Jurkat, Clone E6-1 (cell line): ENCODE data around the gene ARSB.

Experiments
- DNase-seq: peaks from one replicate; pipeline ENCODE4 v3.0.0-alpha.2; 2011; ENCODE audit warnings: low read depth, low spot score
- H3K4me3 ChIP-seq: 2 replicates; pipeline ENCODE4 v1.5.1; 2011; ENCODE audit warnings: mild to moderate bottlenecking, low read length, control low read depth, moderate library complexity

ARSB gene

GRCh38 chr5:78816143-78816765, 168.9 kb downstream of the ARSB start:
- no peak for DNase-seq

GRCh38 chr5:78813906-78814530, 171.1 kb downstream of the ARSB start:
- no peak for DNase-seq
- no peak overlapping the region for H3K4me3 ChIP-seq

More at GRCh38 chr5:78816143-78816765, 168.9 kb downstream of the ARSB start:
- H3K4me3 ChIP-seq: no peak overlapping the region

GRCh38 chr5:78813286-78813685, 171.8 kb downstream of the ARSB start:
- H3K4me3 ChIP-seq: no peak overlapping the region
- no peak for DNase-seq

- DNase-seq: no peak
- no peak overlapping the region for H3K4me3 ChIP-seq
Observed at GRCh38 chr5:78811866-78812265, 173.2 kb downstream of the ARSB start.

DNA sequence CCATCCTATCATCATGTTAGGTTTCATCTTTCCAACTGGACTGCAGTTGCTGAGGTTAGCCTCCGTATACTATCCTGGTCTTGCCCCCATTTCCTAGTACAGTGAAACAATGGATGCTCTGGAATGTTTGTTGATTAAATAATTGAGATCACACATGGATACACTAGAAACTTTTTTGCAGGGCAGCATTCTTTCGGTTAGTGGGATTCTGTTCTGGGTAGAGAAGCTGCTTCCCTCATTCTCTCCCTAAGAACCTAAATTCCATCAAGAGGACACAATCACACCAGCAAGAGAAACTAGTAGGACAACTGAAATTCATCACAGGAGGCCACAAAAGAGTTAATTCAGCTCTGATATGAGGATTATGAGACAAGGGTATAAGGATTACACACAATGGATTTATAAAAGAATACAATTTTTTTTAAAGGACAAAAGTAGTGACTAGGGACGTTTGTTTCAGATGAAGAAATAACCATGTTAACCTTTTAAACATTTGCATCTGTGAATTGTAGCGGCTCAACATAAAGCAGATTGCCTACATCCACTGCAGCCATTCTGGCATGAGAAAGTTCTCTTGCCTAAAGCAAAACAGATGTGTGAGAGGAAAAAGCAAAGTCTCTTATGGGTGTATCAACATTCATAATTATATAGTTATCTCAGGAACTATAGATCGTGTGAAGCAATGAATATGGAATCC, 173.8 kb downstream of the ARSB start:
- DNase-seq: no peak
- H3K4me3 ChIP-seq: no peak overlapping the region

DNA sequence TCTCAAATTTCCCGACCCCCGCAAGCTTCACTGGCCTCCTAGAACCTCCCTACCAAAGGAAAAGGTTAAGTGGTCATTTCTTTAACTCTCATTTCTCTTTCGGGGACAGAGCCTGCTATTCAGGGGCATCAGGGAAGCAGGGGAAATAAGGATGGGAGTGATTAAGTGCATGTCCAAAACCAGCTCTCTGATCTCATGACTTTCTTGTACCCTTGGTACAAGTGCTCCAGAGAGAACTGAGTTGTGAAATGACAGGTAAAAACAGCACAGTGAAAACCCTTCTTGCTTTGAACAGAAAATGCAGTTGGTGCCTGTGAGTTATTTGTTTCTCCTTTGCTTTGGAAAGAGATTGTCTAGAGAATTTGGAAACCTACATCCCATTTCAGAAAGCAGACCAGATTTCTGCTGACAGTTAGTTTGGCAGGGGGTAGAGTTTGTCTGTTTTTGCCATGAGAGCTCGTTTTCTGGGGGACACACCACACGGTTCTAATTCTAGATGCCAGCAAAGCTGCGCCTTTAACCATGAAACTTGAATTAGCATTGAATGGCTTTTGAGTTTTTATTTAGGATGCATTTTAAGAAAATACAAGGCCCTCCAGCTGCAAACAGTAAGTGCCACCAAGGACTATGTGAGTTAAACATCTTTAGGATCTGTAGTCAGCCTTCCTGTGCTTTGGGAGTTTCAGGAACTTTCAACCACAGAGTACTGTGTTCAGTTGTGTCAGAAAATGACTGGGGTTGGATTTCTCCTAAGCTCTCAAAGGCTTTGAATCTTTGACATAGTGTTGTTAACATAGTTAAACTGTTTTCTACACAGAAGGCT, 174.8 kb downstream of the ARSB start:
- H3K4me3 ChIP-seq: no peak overlapping the region
- DNase-seq: no peak

- H3K4me3 ChIP-seq: no peak overlapping the region
- DNase-seq: no peak
Observed at GRCh38 chr5:78809444-78809843, 175.7 kb downstream of the ARSB start.

GRCh38 chr5:78808818-78809217, 176.3 kb downstream of the ARSB start:
- no peak for DNase-seq

GRCh38 chr5:78808380-78808779, 176.7 kb downstream of the ARSB start:
- H3K4me3 ChIP-seq: no peak overlapping the region
- DNase-seq: no peak

More at GRCh38 chr5:78808818-78809217, 176.3 kb downstream of the ARSB start:
- no peak overlapping the region for H3K4me3 ChIP-seq

GRCh38 chr5:78806544-78806943, 178.6 kb downstream of the ARSB start:
- no peak for DNase-seq
- no peak overlapping the region for H3K4me3 ChIP-seq

GRCh38 chr5:78805474-78806124, 179.5 kb downstream of the ARSB start:
- no peak overlapping the region for H3K4me3 ChIP-seq
- DNase-seq: no peak

GRCh38 chr5:78804995-78805394, 180.1 kb downstream of the ARSB start:
- no peak overlapping the region for H3K4me3 ChIP-seq
- no peak for DNase-seq

- no peak overlapping the region for H3K4me3 ChIP-seq
- no peak for DNase-seq
Observed at GRCh38 chr5:78803941-78804340, 181.2 kb downstream of the ARSB start.

GRCh38 chr5:78803353-78803752, 181.8 kb downstream of the ARSB start:
- no peak for DNase-seq
- H3K4me3 ChIP-seq: no peak overlapping the region

- DNase-seq: no peak
- H3K4me3 ChIP-seq: no peak overlapping the region
Observed at GRCh38 chr5:78801413-78801812, 183.7 kb downstream of the ARSB start.

DNA sequence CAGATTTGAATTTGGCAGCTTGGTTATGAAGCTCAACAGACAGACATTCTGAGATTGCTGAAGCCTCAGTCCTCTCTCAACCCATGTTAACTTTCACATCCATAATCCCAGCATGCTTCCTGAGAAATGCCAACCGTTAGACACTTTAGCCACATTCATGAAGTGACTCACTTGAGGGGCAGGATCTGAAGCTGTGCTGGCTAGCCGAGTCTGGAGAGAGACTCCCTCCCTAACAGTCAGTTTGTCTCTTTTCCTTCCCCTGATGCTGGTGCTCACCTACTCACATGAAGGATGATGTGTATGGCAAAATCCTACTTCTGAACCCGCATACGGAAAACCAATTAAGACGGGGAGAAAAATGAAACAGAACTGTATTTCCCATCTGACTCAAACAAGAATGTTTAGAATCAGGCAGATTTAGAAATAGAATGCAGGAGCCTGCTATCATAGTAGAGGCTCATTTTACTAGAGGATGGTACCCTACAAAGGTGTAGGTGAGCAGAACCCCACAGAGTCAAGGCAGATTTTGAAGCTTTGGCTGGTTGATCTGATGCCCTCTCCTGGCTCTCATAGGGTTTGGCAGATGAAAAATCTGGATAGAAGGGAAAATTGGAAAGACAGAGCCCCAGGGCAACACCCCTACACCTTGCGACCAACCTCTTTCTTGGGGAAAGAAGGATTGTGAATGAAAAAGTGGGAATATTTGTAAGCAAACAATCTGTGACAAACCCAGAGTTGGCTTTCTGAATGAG, 185.7 kb downstream of the ARSB start:
- DNase-seq: no peak
- no peak overlapping the region for H3K4me3 ChIP-seq

- no peak for DNase-seq
Observed at GRCh38 chr5:78798673-78799029, 186.5 kb downstream of the ARSB start.

DNA sequence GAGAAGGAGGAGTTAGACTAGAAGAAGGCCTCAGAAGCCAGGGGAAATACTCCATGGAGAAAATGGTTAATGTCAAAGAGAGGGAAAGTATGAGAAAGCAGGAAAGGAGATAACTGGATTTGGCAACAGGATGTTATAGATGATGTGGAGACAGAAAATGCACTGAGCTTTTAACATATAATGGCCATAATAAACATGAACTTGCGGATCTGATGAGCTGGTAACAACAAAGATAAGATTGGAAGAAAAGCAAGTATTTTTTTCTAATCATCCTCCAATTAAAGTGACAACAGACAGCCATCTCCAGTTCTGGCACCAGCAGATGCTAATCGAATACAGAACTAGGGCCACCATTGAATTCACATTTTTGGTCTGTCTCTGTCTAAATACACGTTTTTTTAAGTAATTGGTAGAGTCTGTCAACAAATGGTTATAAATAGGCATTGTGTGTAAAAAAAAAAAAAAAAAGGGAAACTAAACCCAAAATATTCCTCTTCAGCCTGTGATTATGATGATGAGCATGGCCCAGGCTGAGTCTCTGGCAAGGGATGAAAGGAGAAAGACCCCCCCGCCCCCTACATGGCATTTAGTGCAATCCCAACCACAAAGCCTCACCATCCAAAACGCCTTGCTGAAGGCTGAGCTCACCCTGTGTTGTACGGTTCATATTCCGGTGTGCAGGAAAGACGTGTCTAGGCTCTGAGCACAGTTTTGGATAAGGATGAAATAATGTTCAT, 187.0 kb downstream of the ARSB start:
- H3K4me3 ChIP-seq: no peak overlapping the region
- DNase-seq: no peak

More at GRCh38 chr5:78798673-78799029, 186.5 kb downstream of the ARSB start:
- H3K4me3 ChIP-seq: no peak overlapping the region
